GM12878 (cell line): ENCODE results near the gene ZDHHC14. TPM values are rescaled to one million over a fixed set of nuclear protein-coding genes. Genes with fewer than 3 reads are reported as not detected.

Experiments
- CHD2 ChIP-seq: IDR thresholded peaks from 2 replicates; pipeline ENCODE4 v1.6.1; 2011; ENCODE audit warnings: low read depth, low read length, improper control_type of control experiment, borderline replicate concordance
- SREBF2 ChIP-seq: IDR thresholded peaks from 2 replicates; pipeline ENCODE4 v1.6.1; 2012; ENCODE audit warnings: mild to moderate bottlenecking, low read length
- SUZ12 ChIP-seq: fragments of 200-600 bp; sonication (generic); IDR thresholded peaks from one replicate; pipeline ENCODE4 v1.6.1; 2018; ENCODE audit warnings: antibody characterized with exemption, mild to moderate bottlenecking; ENCODE audit not compliant: unreplicated experiment
- polyA plus RNA-seq, 11 experiments: library from polyadenylated mRNA; depleted of rRNA in 4 of 11; unstranded in 6 of 11; stranded (reverse) in 5 of 11; fragments of >200 nt; fragmentation: Nextera tagmentation in 4 of 11; fragmentation: Illumina TruSeq in 1 of 11; extraction: Ambion mirVana in 4 of 11; extraction: Trizol in 1 of 11; gene quantifications; 1 replicate in 1 of 11; 2 replicates in 10 of 11; pipeline versions ENCODE4 v1.2.1 to v1.2.3, GENCODE V29; 2011 to 2016; ENCODE audit warnings: inconsistent platforms in 2 of 11, missing spikeins in 2 of 11, low read depth in 1 of 11
- total RNA-seq, 4 experiments: library from RNA; depleted of rRNA in 3 of 4; stranded (reverse); fragments of >200 nt in 3 of 4; fragmentation: Illumina TruSeq in 1 of 4; extraction: Trizol in 1 of 4; gene quantifications; 2 replicates each; pipeline versions ENCODE4 v1.2.1 to v1.2.3, GENCODE V29; 2013 to 2021
- TF ChIP-seq, protein P1 (sequence below): fragments of 450-650 bp; IDR thresholded peaks from 2 replicates; pipeline ENCODE4 v1.6.1; 2018; ENCODE audit warnings: borderline replicate concordance, mild to moderate bottlenecking; ENCODE audit not compliant: partially characterized antibody
- TF ChIP-seq, protein P2 (sequence below): IDR thresholded peaks from 2 replicates; pipeline ENCODE4 v1.6.1; 2012; ENCODE audit warnings: low read length, inconsistent platforms
- TF ChIP-seq, protein P3 (sequence below), 3 experiments: IDR thresholded peaks in 2 of 3; conservative IDR thresholded peaks in 1 of 3; 2 replicates each; pipeline ENCODE4 v1.5.1; 2011; ENCODE audit warnings: low read depth in 3 of 3, low read length in 3 of 3, mild to moderate bottlenecking in 3 of 3, control low read depth in 2 of 3, moderate library complexity in 2 of 3, inconsistent platforms in 1 of 3, mixed read lengths in 1 of 3; ENCODE audit not compliant: control insufficient read depth in 2 of 3, insufficient read depth in 1 of 3; ENCODE audit errors: extremely low read depth in 1 of 3
- TF ChIP-seq, protein P4 (sequence below): fragments of 450-650 bp; IDR thresholded peaks from 2 replicates; pipeline ENCODE4 v1.6.1; 2018; ENCODE audit warnings: mild to moderate bottlenecking, low read depth, moderate library complexity; ENCODE audit not compliant: partially characterized antibody

The ZDHHC14 gene
- total and polyA plus RNA-seq, 10 of the 15 experiments (the other 5 are each of a cell fraction or from before 2014, with no cell fraction given): 0.15 to 16.0 (median 0.76) TPM; not detected in 1

DNA sequence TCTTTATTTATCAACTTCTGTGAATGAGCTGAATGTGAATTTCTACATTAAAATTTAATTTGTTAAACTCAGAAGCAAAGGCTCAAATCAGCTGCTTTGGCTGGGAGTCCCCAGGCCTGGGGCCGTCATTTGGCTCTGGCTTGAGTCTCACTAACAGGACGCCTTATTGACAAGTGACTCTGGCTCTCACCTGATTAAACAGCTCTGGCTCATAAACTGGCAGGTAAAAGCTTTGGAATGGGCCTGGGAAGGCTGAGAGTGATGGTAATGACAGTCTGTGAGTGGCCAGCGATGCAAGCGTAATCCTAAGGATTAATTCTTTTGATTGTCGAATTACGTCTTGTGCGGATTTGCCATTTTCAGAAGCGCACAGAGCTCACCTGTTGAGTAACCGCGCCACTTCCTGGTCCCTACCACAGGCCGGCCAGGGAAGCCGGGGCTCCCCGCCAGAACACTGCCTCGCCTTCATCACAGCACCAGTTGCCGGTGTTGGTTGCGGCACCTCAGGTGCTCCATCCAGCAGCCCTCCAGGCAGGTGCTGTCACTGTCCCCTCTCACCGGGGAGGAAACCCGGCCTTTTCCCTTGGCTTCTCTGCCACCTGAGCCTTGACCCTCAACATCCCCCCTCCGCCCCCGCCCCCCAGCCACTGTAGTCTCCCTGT is 110.7 kb downstream of the ZDHHC14 start (continued):
- TF ChIP-seq SUZ12 (no peak), CHD2 (no peak), SREBF2 (no peak)
- TF ChIP-seq, protein P1, sequence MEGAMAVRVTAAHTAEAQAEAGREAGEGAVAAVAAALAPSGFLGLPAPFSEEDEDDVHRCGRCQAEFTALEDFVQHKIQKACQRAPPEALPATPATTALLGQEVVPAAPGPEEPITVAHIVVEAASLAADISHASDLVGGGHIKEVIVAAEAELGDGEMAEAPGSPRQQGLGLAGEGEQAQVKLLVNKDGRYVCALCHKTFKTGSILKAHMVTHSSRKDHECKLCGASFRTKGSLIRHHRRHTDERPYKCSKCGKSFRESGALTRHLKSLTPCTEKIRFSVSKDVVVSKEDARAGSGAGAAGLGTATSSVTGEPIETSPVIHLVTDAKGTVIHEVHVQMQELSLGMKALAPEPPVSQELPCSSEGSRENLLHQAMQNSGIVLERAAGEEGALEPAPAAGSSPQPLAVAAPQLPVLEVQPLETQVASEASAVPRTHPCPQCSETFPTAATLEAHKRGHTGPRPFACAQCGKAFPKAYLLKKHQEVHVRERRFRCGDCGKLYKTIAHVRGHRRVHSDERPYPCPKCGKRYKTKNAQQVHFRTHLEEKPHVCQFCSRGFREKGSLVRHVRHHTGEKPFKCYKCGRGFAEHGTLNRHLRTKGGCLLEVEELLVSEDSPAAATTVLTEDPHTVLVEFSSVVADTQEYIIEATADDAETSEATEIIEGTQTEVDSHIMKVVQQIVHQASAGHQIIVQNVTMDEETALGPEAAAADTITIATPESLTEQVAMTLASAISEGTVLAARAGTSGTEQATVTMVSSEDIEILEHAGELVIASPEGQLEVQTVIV: no peak
- TF ChIP-seq, protein P2, sequence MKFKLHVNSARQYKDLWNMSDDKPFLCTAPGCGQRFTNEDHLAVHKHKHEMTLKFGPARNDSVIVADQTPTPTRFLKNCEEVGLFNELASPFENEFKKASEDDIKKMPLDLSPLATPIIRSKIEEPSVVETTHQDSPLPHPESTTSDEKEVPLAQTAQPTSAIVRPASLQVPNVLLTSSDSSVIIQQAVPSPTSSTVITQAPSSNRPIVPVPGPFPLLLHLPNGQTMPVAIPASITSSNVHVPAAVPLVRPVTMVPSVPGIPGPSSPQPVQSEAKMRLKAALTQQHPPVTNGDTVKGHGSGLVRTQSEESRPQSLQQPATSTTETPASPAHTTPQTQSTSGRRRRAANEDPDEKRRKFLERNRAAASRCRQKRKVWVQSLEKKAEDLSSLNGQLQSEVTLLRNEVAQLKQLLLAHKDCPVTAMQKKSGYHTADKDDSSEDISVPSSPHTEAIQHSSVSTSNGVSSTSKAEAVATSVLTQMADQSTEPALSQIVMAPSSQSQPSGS: no peak
- TF ChIP-seq, protein P3, sequence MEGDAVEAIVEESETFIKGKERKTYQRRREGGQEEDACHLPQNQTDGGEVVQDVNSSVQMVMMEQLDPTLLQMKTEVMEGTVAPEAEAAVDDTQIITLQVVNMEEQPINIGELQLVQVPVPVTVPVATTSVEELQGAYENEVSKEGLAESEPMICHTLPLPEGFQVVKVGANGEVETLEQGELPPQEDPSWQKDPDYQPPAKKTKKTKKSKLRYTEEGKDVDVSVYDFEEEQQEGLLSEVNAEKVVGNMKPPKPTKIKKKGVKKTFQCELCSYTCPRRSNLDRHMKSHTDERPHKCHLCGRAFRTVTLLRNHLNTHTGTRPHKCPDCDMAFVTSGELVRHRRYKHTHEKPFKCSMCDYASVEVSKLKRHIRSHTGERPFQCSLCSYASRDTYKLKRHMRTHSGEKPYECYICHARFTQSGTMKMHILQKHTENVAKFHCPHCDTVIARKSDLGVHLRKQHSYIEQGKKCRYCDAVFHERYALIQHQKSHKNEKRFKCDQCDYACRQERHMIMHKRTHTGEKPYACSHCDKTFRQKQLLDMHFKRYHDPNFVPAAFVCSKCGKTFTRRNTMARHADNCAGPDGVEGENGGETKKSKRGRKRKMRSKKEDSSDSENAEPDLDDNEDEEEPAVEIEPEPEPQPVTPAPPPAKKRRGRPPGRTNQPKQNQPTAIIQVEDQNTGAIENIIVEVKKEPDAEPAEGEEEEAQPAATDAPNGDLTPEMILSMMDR (IDR thresholded peaks at IDR 0.05 in 2 of 3, conservative IDR thresholded peaks at IDR 0.05 in 1 of 3; ENCODE audit: control insufficient read depth in 2 of 3, extremely low read depth in 1 of 3, insufficient read depth in 1 of 3, low read depth in 3 of 3, low read length in 3 of 3): no peak
- TF ChIP-seq, protein P4, sequence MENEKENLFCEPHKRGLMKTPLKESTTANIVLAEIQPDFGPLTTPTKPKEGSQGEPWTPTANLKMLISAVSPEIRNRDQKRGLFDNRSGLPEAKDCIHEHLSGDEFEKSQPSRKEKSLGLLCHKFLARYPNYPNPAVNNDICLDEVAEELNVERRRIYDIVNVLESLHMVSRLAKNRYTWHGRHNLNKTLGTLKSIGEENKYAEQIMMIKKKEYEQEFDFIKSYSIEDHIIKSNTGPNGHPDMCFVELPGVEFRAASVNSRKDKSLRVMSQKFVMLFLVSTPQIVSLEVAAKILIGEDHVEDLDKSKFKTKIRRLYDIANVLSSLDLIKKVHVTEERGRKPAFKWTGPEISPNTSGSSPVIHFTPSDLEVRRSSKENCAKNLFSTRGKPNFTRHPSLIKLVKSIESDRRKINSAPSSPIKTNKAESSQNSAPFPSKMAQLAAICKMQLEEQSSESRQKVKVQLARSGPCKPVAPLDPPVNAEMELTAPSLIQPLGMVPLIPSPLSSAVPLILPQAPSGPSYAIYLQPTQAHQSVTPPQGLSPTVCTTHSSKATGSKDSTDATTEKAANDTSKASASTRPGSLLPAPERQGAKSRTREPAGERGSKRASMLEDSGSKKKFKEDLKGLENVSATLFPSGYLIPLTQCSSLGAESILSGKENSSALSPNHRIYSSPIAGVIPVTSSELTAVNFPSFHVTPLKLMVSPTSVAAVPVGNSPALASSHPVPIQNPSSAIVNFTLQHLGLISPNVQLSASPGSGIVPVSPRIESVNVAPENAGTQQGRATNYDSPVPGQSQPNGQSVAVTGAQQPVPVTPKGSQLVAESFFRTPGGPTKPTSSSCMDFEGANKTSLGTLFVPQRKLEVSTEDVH: no peak
- TF ChIP-seq, all 136 proteins: peak for 0
